HG03558 (cell line): ENCODE data around the gene MRPL51.

ENCODE experiments used
- ATAC-seq: cut with Tn5 transposase; IDR thresholded peaks from one replicate; pipeline ENCODE4 v1.9.1; 2021; ENCODE audit warnings: moderate number of reproducible peaks; ENCODE audit not compliant: unreplicated experiment; ENCODE audit errors: extremely low read depth

Gene MRPL51

GRCh38 chr12:6463216-6463615, 29.8 kb downstream of the MRPL51 start:
- ATAC-seq, result no peak

GRCh38 chr12:6462234-6462995, 30.6 kb downstream of the MRPL51 start:
- no peak for ATAC-seq

GRCh38 chr12:6461401-6462233, 31.4 kb downstream of the MRPL51 start:
- ATAC-seq, result no peak

GRCh38 chr12:6460751-6461371, 32.2 kb downstream of the MRPL51 start:
- ATAC-seq, result no peak

GRCh38 chr12:6459004-6459337, 34.1 kb downstream of the MRPL51 start:
- no peak for ATAC-seq

- ATAC-seq, result no peak
Measured at GRCh38 chr12:6458281-6459003, 34.6 kb downstream of the MRPL51 start.

- ATAC-seq, result no peak
Measured at GRCh38 chr12:6457220-6457945, 35.7 kb downstream of the MRPL51 start.

- no peak for ATAC-seq
Measured at GRCh38 chr12:6452944-6453630, 40.0 kb downstream of the MRPL51 start.

- ATAC-seq, result no peak
Measured at GRCh38 chr12:6452245-6452943, 40.7 kb downstream of the MRPL51 start.

- ATAC-seq, result no peak
Measured at GRCh38 chr12:6451348-6452244, 41.5 kb downstream of the MRPL51 start, which contains the start of gene TAPBPL. TSS of gene TAPBPL (plus strand) at chr12:6452042. CDS start at chr12:6452249, 207 bp downstream.

GRCh38 chr12:6450869-6451347, 42.2 kb downstream of the MRPL51 start:
- ATAC-seq, result no peak

GRCh38 chr12:6450091-6450868, 42.8 kb downstream of the MRPL51 start:
- ATAC-seq, result no peak

- ATAC-seq, result no peak
Measured at GRCh38 chr12:6444704-6445688, 48.1 kb downstream of the MRPL51 start, which contains the start of gene CD27. TSS of gene CD27 (plus strand) at chr12:6444955. CDS start at chr12:6445096, 141 bp downstream.

- ATAC-seq, result no peak
Measured at GRCh38 chr12:6444031-6444430, 49.0 kb downstream of the MRPL51 start.

GRCh38 chr12:6443361-6443983, 49.6 kb downstream of the MRPL51 start:
- ATAC-seq, result no peak
